Thyroid gland (tissue), 4 donors: Measurements from ENCODE around the gene EIF3D. TPM values are rescaled to one million over a fixed set of nuclear protein-coding genes. Genes with fewer than 3 reads are reported as not detected.

Experiments used
- DNase-seq, 2 donors: peaks; one replicate each; pipeline ENCODE4 v3.0.0-alpha.2; 2019
- H3K27ac ChIP-seq, 3 donors: fragments of 200-600 bp; sonication (generic); 1 replicate in 2 of 3; 2 replicates in 1 of 3; pipeline ENCODE4 v1.5.1; 2016 to 2019; ENCODE audit warnings: mild to moderate bottlenecking in 1 of 3, moderate library complexity in 1 of 3
- H3K27me3 ChIP-seq: fragments of 200-600 bp; sonication (generic); one replicate; pipeline ENCODE4 v1.5.1; 2019
- H3K36me3 ChIP-seq, 2 donors: fragments of 200-600 bp; sonication (generic); one replicate each; pipeline ENCODE4 v1.5.1; 2016 to 2019
- H3K4me1 ChIP-seq, 2 donors: fragments of 200-600 bp; sonication (generic); one replicate each; pipeline ENCODE4 v1.5.1; 2017 to 2019
- H3K4me3 ChIP-seq, 3 donors: fragments of 200-600 bp; sonication (generic); replicated peaks in 1 of 3; 1 replicate in 2 of 3; 2 replicates in 1 of 3; pipeline ENCODE4 v1.5.1; 2016; ENCODE audit warnings: mild to moderate bottlenecking in 1 of 3
- H3K9me3 ChIP-seq: fragments of 200-600 bp; sonication (generic); one replicate; pipeline ENCODE4 v1.5.1; 2017
- CTCF ChIP-seq, 6 experiments: fragments of 200-600 bp in 3 of 6; fragments of 450-650 bp in 3 of 6; sonication (generic) in 3 of 6; IDR thresholded peaks; one replicate each; pipeline ENCODE4 v1.5.1; 2016 to 2019; ENCODE audit warnings: antibody characterized with exemption in 6 of 6, mild to moderate bottlenecking in 2 of 6, inconsistent platforms in 1 of 6, moderate library complexity in 1 of 6
- POLR2A ChIP-seq, 2 donors: fragments of 450-650 bp; IDR thresholded peaks; one replicate each; pipeline ENCODE4 v1.6.1; 2017; ENCODE audit warnings: antibody characterized with exemption in 2 of 2, mild to moderate bottlenecking in 2 of 2, moderate library complexity in 1 of 2
- WGBS, 2 donors: methylation state at CpG; one replicate each; pipeline ENCODE4 v1.1.5; 2017; 5-methylcytosine and 5-hydroxymethylcytosine counted together
- intact Hi-C: fragments of 100-400 bp; cut with DNase I; formaldehyde crosslinking; loops from one replicate; pipeline ENCODE4 v1.15.1; 2023
- total RNA-seq, 4 donors: library from RNA; depleted of rRNA; stranded (reverse); fragments of >200 nt; gene quantifications; one replicate each; pipeline ENCODE4 v1.2.3, GENCODE V29; 2016

EIF3D gene
- total RNA-seq, 4 donors from 2014 or later: 213 to 427 (median 309) TPM

GRCh38 chr22:36505998-36506635 lies 22.8 kb downstream of the EIF3D start:
- Histone ChIP-seq H3K27ac (peak overlapping the region in 1 of 3 donors; percentile 62), H3K9me3 (no peaks in the 10 kb centered on the region), H3K36me3 (peaks cover 6 to 8% of the 10 kb centered on the region in 2 donors), H3K27me3 (no peaks in the 10 kb centered on the region), H3K4me3 (peak overlapping the region in 1 of 3 donors; percentile 41), H3K4me1 (peaks cover 6 to 15% of the 10 kb centered on the region in 2 donors)
- DNase-seq: no peak
- intact Hi-C loops: no loop called here
- WGBS, 2 donors: 93 to 94% methylated on average over 43 to 59 of the region's 60 CpGs
- TF ChIP-seq CTCF (IDR thresholded peaks at IDR 0.05) (no peak), POLR2A (IDR thresholded peaks at IDR 0.05) (no peak)

- WGBS, 2 donors: 94% methylated on average over 30 of the region's 30 CpGs
- DNase-seq: no peak
- Histone ChIP-seq H3K4me3 (no peak overlapping the region), H3K4me1 (no peaks in the 10 kb centered on the region), H3K9me3 (no peaks in the 10 kb centered on the region), H3K27ac (no peak overlapping the region), H3K36me3 (no peaks in the 10 kb centered on the region), H3K27me3 (no peaks in the 10 kb centered on the region)
- intact Hi-C loops: no loop called here
- no peak for TF ChIP-seq CTCF (IDR thresholded peaks at IDR 0.05)
- TF ChIP-seq POLR2A (IDR thresholded peaks at IDR 0.05): no peak
Observed at GRCh38 chr22:36497910-36498665, 30.9 kb downstream of the EIF3D start.

GRCh38 chr22:36493690-36494110 lies 35.3 kb downstream of the EIF3D start:
- Histone ChIP-seq H3K36me3 (no peaks in the 10 kb centered on the region), H3K4me3 (no peak overlapping the region), H3K9me3 (no peaks in the 10 kb centered on the region), H3K4me1 (no peaks in the 10 kb centered on the region), H3K27me3 (no peaks in the 10 kb centered on the region), H3K27ac (no peak overlapping the region)
- no peak for TF ChIP-seq POLR2A (IDR thresholded peaks at IDR 0.05)
- TF ChIP-seq CTCF (IDR thresholded peaks at IDR 0.05): no peak
- intact Hi-C loops: no loop called here
- WGBS, 2 donors: 81 to 84% methylated on average over 6 to 12 of the region's 16 CpGs
- no peak for DNase-seq

GRCh38 chr22:36492109-36492508 lies 36.9 kb downstream of the EIF3D start:
- Histone ChIP-seq H3K4me3 (no peak overlapping the region), H3K4me1 (no peaks in the 10 kb centered on the region), H3K9me3 (no peaks in the 10 kb centered on the region), H3K27ac (no peak overlapping the region), H3K36me3 (no peaks in the 10 kb centered on the region), H3K27me3 (no peaks in the 10 kb centered on the region)
- no peak for TF ChIP-seq CTCF (IDR thresholded peaks at IDR 0.05)
- no peak for TF ChIP-seq POLR2A (IDR thresholded peaks at IDR 0.05)
- intact Hi-C loops: no loop called here
- 80 to 91% methylated on average over 3 to 5 of the region's 5 CpGs for WGBS, 2 donors
- no peak for DNase-seq

- H3K36me3 ChIP-seq: no peaks in the 10 kb centered on the region
- TF ChIP-seq POLR2A (IDR thresholded peaks at IDR 0.05): no peak
- TF ChIP-seq CTCF (IDR thresholded peaks at IDR 0.05): no peak
- WGBS, 2 donors: 92 to 95% methylated on average over 7 of the region's 7 CpGs
- H3K4me3 ChIP-seq: no peak overlapping the region
- H3K4me1 ChIP-seq: no peaks in the 10 kb centered on the region
- no peaks in the 10 kb centered on the region for H3K9me3 ChIP-seq
- intact Hi-C loops: no loop called here
- no peak overlapping the region for H3K27ac ChIP-seq
- no peaks in the 10 kb centered on the region for H3K27me3 ChIP-seq
- DNase-seq: no peak
Observed at GRCh38 chr22:36491155-36491554, 37.8 kb downstream of the EIF3D start.
